ENCODE data around the gene SPNS2. TPM values are rescaled to one million over a fixed set of nuclear protein-coding genes. Genes with fewer than 3 reads are reported as not detected.

Gene SPNS2
- total RNA-seq, 1 experiment from 2014 or later = 1.9 TPM

DNA sequence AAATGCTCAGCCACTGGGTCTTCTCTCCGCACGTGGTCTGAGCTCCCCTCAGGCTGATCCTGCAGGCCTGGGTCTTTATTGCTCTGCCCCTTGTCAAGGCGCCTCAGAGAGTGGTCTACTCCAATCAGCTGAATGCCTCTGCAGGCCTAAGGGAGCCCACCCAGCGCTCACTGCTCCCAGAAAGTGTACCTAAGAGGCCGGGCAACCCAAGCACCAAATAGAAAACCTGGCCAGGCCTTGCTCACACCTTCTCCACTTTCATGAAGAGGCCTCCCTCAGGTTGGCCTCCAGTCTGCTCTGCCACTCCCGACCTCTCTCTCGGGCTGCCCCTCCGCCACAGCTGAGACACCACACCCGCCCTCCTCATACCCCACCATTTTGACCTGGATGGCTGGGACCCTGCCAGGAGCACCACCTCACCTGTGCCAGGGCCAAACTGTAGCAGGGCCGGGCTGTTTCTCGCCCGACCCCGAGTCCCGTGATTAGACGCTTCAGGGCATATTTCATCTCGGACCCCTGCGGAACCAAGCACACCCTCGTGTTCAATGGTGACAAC, 55.8 kb downstream of the SPNS2 start:
- TF ChIP-seq REST (IDR thresholded peaks at IDR 0.05; ENCODE audit: insufficient read depth in 1 of 2, low read depth in 2 of 2, low read length in 1 of 2) = no peak
- no peak for TF ChIP-seq TCF7L2 (IDR thresholded peaks at IDR 0.05; ENCODE audit: low read depth, low read length)
- no peak for TF ChIP-seq POLR2AphosphoS5 (IDR thresholded peaks at IDR 0.05; ENCODE audit: low read depth, low read length)
- TF ChIP-seq SIN3A (IDR thresholded peaks at IDR 0.05; ENCODE audit: borderline replicate concordance, insufficient read depth, low read depth, low read length) = no peak
- Histone ChIP-seq H3K9me3 (ENCODE audit: control insufficient read depth, insufficient read depth, low read depth, low read length) (no peaks in the 10 kb centered on the region), H3K4me3 (ENCODE audit: low read depth in 2 of 2, low read length in 2 of 2) (peak overlapping the region; percentile 84 to 95), H3K27ac (ENCODE audit: low read length) (peak overlapping the region; percentile 94), H3K36me3 (ENCODE audit: control insufficient read depth, insufficient read depth, low read length) (peaks cover 2% of the 10 kb centered on the region), H3K27me3 (ENCODE audit: control insufficient read depth, insufficient read depth, low read length) (no peaks in the 10 kb centered on the region), H3K4me1 (ENCODE audit: control insufficient read depth, insufficient read depth, low read length) (peaks cover 15% of the 10 kb centered on the region)
- ATAC-seq = no peak
- CTCF ChIA-PET = no interaction called here
- BruUV-seq (replicated peaks) = no TSS peak
- in situ Hi-C loops (cut with HindIII; ENCODE audit: low pct_unique_long_range_greater_than_20kb, low sequenced_read_pairs) = no loop called here
- intact Hi-C loops (cut with micrococcal nuclease; ENCODE audit: unreplicated experiment) = no loop called here
- no peak for DNase-seq (ENCODE audit: low read depth, low spot score)
- POLR2A ChIA-PET = no interaction called here

- DNase-seq (ENCODE audit: low read depth, low spot score) = peak; percentile 78
- TSS peak; percentile 82 for BruUV-seq (replicated peaks)
- intact Hi-C loops (cut with micrococcal nuclease; ENCODE audit: unreplicated experiment) (no loop called here), in situ Hi-C loops (cut with HindIII; ENCODE audit: low pct_unique_long_range_greater_than_20kb, low sequenced_read_pairs) (no loop called here)
- H3K4me1 ChIP-seq (ENCODE audit: control insufficient read depth, insufficient read depth, low read length) = peaks cover 15% of the 10 kb centered on the region
- H3K9me3 ChIP-seq (ENCODE audit: control insufficient read depth, insufficient read depth, low read depth, low read length) = no peaks in the 10 kb centered on the region
- peaks cover 2% of the 10 kb centered on the region for H3K36me3 ChIP-seq (ENCODE audit: control insufficient read depth, insufficient read depth, low read length)
- CTCF ChIA-PET = interaction anchor here (0.5 kb wide), 1 partner anchor 71 kb away, joined by 4 read pairs; no protein-coding TSS in a partner anchor
- POLR2A ChIA-PET = no interaction called here
- H3K4me3 ChIP-seq (ENCODE audit: low read depth in 2 of 2, low read length in 2 of 2) = peak within 1 kb of the TSS; percentile 84 to 95
- no peaks in the 10 kb centered on the region for H3K27me3 ChIP-seq (ENCODE audit: control insufficient read depth, insufficient read depth, low read length)
- peak; percentile 95 for ATAC-seq
- peak within 1 kb of the TSS; percentile 94 for H3K27ac ChIP-seq (ENCODE audit: low read length)
- TF ChIP-seq REST (IDR thresholded peaks at IDR 0.05; ENCODE audit: insufficient read depth in 1 of 2, low read depth in 2 of 2, low read length in 1 of 2) (no peak), TCF7L2 (IDR thresholded peaks at IDR 0.05; ENCODE audit: low read depth, low read length) (peak; percentile 74), POLR2AphosphoS5 (IDR thresholded peaks at IDR 0.05; ENCODE audit: low read depth, low read length) (peak; percentile 87), SIN3A (IDR thresholded peaks at IDR 0.05; ENCODE audit: borderline replicate concordance, insufficient read depth, low read depth, low read length) (peak; percentile 83; the same call in 1 of the 2 replicates)
- TF ChIP-seq, protein P1, sequence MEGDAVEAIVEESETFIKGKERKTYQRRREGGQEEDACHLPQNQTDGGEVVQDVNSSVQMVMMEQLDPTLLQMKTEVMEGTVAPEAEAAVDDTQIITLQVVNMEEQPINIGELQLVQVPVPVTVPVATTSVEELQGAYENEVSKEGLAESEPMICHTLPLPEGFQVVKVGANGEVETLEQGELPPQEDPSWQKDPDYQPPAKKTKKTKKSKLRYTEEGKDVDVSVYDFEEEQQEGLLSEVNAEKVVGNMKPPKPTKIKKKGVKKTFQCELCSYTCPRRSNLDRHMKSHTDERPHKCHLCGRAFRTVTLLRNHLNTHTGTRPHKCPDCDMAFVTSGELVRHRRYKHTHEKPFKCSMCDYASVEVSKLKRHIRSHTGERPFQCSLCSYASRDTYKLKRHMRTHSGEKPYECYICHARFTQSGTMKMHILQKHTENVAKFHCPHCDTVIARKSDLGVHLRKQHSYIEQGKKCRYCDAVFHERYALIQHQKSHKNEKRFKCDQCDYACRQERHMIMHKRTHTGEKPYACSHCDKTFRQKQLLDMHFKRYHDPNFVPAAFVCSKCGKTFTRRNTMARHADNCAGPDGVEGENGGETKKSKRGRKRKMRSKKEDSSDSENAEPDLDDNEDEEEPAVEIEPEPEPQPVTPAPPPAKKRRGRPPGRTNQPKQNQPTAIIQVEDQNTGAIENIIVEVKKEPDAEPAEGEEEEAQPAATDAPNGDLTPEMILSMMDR (IDR thresholded peaks at IDR 0.05) = no peak
Observed at GRCh38 chr17:4554997-4555799, 56.5 kb downstream of the SPNS2 start, which contains the start of gene MYBBP1A. Gene MYBBP1A (minus strand): TSS chr17:4555384. CDS start chr17:4555324, 60 bp downstream.

All from Panc1 (cell line).